ENCODE results near the gene KDF1. TPM values are rescaled to one million over a fixed set of nuclear protein-coding genes. Genes with fewer than 3 reads are reported as not detected.

Gene KDF1
- total RNA-seq, 2 donors from 2014 or later = not detected

- Histone ChIP-seq H3K36me3 (no peaks in the 10 kb centered on the region), H3K4me1 (ENCODE audit: control insufficient read depth in 1 of 2, low read depth in 2 of 2) (peaks cover under 1 to 2% of the 10 kb centered on the region in 2 donors), H3K9me3 (no peaks in the 10 kb centered on the region), H3K27me3 (replicated peaks; ENCODE audit: insufficient read depth) (peaks cover 7% of the 10 kb centered on the region), H3K4me3 (no peak overlapping the region), H3K27ac (no peak overlapping the region)
- ATAC-seq (ENCODE audit: insufficient number of reproducible peaks, low FRiP score, low read depth) (no peak), DNase-seq (ENCODE audit: low spot score) (no peak)
- TF ChIP-seq, protein P1, sequence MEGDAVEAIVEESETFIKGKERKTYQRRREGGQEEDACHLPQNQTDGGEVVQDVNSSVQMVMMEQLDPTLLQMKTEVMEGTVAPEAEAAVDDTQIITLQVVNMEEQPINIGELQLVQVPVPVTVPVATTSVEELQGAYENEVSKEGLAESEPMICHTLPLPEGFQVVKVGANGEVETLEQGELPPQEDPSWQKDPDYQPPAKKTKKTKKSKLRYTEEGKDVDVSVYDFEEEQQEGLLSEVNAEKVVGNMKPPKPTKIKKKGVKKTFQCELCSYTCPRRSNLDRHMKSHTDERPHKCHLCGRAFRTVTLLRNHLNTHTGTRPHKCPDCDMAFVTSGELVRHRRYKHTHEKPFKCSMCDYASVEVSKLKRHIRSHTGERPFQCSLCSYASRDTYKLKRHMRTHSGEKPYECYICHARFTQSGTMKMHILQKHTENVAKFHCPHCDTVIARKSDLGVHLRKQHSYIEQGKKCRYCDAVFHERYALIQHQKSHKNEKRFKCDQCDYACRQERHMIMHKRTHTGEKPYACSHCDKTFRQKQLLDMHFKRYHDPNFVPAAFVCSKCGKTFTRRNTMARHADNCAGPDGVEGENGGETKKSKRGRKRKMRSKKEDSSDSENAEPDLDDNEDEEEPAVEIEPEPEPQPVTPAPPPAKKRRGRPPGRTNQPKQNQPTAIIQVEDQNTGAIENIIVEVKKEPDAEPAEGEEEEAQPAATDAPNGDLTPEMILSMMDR (IDR thresholded peaks at IDR 0.05) = no peak
Measured at GRCh38 chr1:26965213-26965612, 4.9 kb upstream of the KDF1 start.

GRCh38 chr1:26961826-26962225 lies 1.6 kb upstream of the KDF1 start:
- DNase-seq (ENCODE audit: low spot score) (no peak), ATAC-seq (ENCODE audit: insufficient number of reproducible peaks, low FRiP score, low read depth) (no peak)
- no peaks in the 10 kb centered on the region for H3K36me3 ChIP-seq
- TF ChIP-seq, protein P1 (IDR thresholded peaks at IDR 0.05) = no peak
- no peaks in the 10 kb centered on the region for H3K9me3 ChIP-seq
- H3K27ac ChIP-seq = no peak overlapping the region
- no peak overlapping the region for H3K4me3 ChIP-seq
- H3K27me3 ChIP-seq (replicated peaks; ENCODE audit: insufficient read depth) = peaks cover 25% of the 10 kb centered on the region
- H3K4me1 ChIP-seq (ENCODE audit: control insufficient read depth in 1 of 2, low read depth in 2 of 2) = peaks cover 7 to 9% of the 10 kb centered on the region in 2 donors

DNA sequence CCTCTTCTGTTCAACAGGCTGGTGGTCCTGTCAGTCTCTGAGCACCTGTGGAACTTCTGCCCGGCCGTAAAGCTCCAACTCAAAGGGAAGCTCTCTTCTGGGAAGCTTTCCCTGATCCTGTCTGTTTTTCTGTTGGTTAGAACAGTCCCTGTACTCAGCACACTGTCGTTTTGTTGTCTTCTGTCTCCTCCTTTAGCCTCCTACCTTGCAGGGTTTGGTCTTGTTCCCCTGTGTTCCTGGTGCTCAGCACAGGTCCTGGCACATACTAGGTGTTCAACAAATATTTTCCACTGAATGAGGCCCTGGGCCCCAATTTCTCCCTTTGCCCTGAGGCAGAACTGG lies 328 bp upstream of the KDF1 start:
- Histone ChIP-seq H3K27me3 (replicated peaks; ENCODE audit: insufficient read depth) (peaks cover 25% of the 10 kb centered on the region), H3K9me3 (peaks cover 4% of the 10 kb centered on the region), H3K36me3 (no peaks in the 10 kb centered on the region), H3K4me1 (ENCODE audit: control insufficient read depth in 1 of 2, low read depth in 2 of 2) (peaks cover 7 to 9% of the 10 kb centered on the region in 2 donors), H3K4me3 (no peak overlapping the region), H3K27ac (no peak overlapping the region)
- TF ChIP-seq, protein P1 (IDR thresholded peaks at IDR 0.05) = no peak
- ATAC-seq (ENCODE audit: insufficient number of reproducible peaks, low FRiP score, low read depth) (no peak), DNase-seq (ENCODE audit: low spot score) (no peak)

- TF ChIP-seq, protein P1 (IDR thresholded peaks at IDR 0.05) = no peak
- H3K36me3 ChIP-seq = no peaks in the 10 kb centered on the region
- no peak overlapping the region for H3K27ac ChIP-seq
- H3K4me1 ChIP-seq (ENCODE audit: control insufficient read depth in 1 of 2, low read depth in 2 of 2) = peaks cover 7 to 9% of the 10 kb centered on the region in 2 donors
- no peak for ATAC-seq (ENCODE audit: insufficient number of reproducible peaks, low FRiP score, low read depth)
- no peak for DNase-seq (ENCODE audit: low spot score)
- peaks cover 4% of the 10 kb centered on the region for H3K9me3 ChIP-seq
- no peak overlapping the region for H3K4me3 ChIP-seq
- H3K27me3 ChIP-seq (replicated peaks; ENCODE audit: insufficient read depth) = peaks cover 25% of the 10 kb centered on the region
Measured at GRCh38 chr1:26959270-26959669, 998 bp downstream of the KDF1 start.

GRCh38 chr1:26957306-26957705 lies 3.0 kb downstream of the KDF1 start:
- Histone ChIP-seq H3K27ac (no peak overlapping the region), H3K36me3 (no peaks in the 10 kb centered on the region), H3K9me3 (peaks cover 4% of the 10 kb centered on the region), H3K4me1 (ENCODE audit: control insufficient read depth in 1 of 2, low read depth in 2 of 2) (peaks cover 7 to 9% of the 10 kb centered on the region in 2 donors), H3K27me3 (replicated peaks; ENCODE audit: insufficient read depth) (peaks cover 25% of the 10 kb centered on the region), H3K4me3 (no peak overlapping the region)
- DNase-seq (ENCODE audit: low spot score) (no peak), ATAC-seq (ENCODE audit: insufficient number of reproducible peaks, low FRiP score, low read depth) (no peak)
- TF ChIP-seq, protein P1 (IDR thresholded peaks at IDR 0.05) = no peak
